GM18517 (cell line): ENCODE measurements around the gene POU6F2.

ENCODE experiments used
- ATAC-seq: cut with Tn5 transposase; IDR thresholded peaks from one replicate; pipeline ENCODE4 v1.9.1; 2021; ENCODE audit warnings: mild to moderate bottlenecking, moderate library complexity; ENCODE audit not compliant: unreplicated experiment

The POU6F2 gene

DNA sequence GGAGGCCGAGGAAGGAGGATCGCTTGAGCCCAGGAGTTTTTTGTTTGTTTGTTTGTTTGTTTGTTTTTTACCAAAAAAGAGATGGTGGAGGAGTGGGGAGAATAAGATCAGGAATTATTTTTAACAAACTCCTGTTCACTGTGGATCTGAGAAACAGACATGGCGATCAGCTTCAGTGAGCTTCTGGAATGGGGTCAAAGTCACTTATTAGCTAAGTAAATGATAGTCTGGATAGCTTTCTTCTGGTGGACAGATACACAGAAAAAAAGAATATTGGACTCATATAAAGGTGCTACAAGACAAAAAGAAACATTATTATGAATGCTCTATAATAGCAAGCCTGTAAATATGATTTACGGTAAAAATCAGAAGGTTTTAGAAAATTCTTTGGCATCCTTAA, 85.1 kb downstream of the POU6F2 start:
- ATAC-seq: no peak

DNA sequence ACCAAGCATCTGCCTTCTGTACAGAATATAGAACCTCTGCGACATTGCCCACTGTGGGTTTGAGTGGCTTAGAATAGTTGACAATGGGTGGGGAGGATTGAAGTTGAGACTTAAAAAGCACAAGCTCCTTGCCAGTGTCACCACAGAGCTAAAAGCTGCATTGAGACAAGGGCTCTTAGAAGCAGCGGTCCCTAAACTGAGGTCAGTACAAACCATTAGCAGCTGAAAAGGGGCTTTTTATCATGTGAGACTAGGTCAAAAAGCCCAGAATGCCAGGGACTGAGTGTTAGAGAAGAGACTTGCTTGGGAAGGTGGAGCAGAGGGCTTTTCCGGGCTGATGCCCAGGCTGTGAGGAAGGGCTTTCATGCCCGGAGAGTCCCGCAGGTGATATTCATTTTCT, 91.3 kb downstream of the POU6F2 start:
- ATAC-seq: no peak

- ATAC-seq: no peak
Observed at GRCh38 chr7:39069896-39070881, 92.5 kb downstream of the POU6F2 start.

- no peak for ATAC-seq
Observed at GRCh38 chr7:39071116-39071515, 93.4 kb downstream of the POU6F2 start.

DNA sequence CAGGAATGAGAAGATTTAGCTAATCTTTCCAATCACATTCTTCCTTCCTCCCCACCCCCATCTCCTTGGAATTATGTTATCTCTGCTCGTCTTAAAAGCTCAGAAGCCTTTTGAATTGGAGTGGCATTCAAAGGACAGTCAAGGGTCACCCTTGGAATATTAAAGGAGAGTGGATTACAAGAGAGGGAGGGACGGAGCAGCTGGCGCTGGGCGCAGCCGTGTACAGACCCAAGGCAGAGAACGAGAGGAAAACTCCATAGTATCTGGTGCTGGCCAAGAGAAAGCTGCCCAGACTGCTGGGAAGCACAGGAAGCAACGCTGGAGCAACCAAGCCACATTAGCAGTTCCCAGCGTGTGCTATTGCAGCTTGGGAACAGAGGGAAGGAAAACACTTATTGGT, 95.7 kb downstream of the POU6F2 start:
- no peak for ATAC-seq

DNA sequence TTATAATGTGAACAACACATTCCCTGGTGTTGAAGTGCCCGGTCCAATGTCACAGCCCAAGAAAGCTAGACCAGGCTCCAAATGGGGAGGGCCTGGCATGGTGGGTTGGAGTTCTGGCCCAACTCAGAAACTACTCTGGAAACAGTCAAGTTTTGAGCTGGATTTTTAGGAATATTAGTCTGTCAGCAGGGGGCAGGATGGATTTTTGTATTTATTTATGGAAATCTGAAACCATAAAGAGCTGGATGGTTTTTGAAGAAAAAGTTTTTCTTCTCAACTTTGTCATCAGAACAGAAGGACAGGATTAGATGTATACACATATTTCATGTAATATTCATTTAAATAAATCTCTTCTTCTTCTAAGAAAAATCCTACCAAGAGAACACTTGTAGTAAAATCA, 97.5 kb downstream of the POU6F2 start:
- no peak for ATAC-seq

- ATAC-seq: no peak
Observed at GRCh38 chr7:39083781-39084180, 106.1 kb downstream of the POU6F2 start.

GRCh38 chr7:39084349-39084748, 106.6 kb downstream of the POU6F2 start:
- no peak for ATAC-seq

- no peak for ATAC-seq
Observed at GRCh38 chr7:39085189-39085588, 107.5 kb downstream of the POU6F2 start.

- ATAC-seq: no peak
Observed at GRCh38 chr7:39085590-39086049, 107.9 kb downstream of the POU6F2 start.

DNA sequence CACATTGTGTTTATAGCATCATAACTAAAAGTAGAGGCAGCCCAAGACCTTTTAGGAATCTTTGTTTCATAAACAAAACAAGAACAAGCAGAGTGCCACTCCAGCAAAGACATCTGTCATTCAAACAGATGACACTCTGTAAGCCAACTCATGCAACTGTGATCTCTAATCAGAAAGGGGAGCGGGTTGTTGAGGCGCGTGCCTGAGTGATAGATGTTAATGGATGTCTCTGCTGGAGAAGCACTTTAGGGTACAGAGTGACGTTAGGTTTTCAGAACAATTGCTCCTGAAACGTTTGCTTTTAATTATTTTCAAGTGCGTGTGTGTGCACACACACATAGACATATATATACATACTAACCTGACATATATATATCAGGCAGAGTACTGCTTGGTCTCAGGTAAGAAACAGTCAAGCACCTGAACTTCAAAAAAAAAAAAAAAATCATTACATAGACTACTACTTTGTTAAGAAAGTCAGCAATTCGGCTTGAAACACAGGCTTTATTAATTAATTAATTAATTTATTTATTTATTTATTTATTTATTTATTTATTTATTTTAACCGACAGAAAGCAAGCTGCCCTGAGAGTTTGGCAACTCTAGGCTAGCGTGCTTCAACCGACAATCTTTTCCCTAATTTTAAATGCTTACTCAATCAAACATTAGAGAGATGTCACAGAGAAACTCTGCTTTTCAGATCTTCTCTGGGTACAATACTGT, 109.1 kb downstream of the POU6F2 start:
- no peak for ATAC-seq

DNA sequence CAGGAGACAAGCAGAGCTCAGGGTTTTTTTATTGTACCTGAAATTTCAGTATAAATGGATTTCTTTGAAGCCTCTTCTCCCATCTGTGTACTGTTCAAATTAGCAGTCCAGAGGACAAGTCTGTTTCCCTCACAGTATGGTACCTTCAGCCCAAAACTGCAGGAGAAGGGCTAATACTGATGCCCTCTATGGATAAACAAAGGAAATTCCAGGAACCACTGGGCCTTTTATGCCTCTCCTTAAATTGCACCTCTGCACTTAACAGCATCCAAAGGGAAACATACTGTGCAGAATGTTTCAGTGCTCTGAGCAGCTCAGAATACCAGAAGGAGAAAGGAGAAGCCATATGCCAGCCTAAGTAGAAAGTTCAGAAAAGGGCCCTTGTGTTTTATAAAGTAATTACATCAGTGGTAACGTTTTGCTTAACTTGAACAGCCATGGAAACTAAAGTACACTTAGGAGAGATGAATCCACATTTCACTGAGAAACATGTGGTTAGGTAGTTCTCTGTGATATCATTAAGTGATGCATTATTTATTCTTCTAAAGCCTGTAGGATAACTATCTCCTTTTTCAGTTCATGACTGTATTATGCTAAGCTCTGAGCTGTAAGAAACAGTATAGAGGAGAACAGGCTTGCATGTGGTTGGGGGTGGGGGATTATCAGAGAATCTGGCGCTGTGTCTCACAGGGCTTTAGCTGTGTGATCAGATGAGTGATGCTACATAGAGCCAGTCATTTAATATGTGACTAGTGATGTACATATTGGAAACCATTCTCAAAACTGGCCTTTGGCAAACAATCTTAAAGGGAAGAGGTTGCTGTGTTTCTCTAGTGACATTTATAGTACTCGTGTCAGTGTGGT, 111.3 kb downstream of the POU6F2 start:
- no peak for ATAC-seq

GRCh38 chr7:39091145-39091544, 113.4 kb downstream of the POU6F2 start:
- no peak for ATAC-seq

- no peak for ATAC-seq
Observed at GRCh38 chr7:39091774-39092173, 114.1 kb downstream of the POU6F2 start.

DNA sequence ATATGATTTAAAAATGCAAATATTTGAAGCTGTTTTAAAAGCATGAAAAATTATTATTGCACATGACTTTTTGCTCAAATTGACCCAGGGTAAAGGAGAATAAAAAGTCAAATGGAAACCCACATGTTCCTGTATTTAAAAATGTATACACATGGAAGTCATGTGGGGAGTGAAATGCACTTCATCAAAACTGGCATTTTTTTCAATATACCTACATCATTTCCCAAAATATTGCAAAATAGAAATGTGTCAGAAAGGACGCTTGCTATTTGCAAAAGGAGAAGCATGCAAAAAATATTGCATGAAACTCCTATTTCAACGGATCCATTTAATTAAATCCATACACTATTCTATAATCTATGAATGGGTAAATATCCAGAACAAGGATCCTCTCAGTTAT, 117.0 kb downstream of the POU6F2 start:
- ATAC-seq: no peak

- no peak for ATAC-seq
Observed at GRCh38 chr7:39095875-39096619, 118.3 kb downstream of the POU6F2 start.

DNA sequence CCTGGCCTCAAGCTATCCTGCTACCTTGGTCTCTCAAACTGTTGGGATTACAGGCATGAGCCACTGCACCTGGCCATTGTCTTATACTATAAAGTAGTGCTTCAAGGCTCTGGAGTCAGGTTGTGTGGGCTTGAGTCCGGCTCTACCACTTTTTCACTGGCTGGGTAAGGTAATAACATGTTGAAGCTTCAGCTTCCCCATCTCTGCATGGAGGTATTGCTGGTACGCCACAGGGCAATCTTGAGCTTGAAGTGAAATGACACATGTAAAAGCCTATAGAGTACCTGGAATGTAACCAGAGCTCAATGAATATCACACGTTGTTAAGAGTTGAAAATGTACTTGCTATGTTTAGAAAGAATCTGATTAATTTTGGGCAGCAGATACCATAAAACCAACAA, 120.8 kb downstream of the POU6F2 start:
- no peak for ATAC-seq

- ATAC-seq: no peak
Observed at GRCh38 chr7:39099146-39099545, 121.4 kb downstream of the POU6F2 start.

DNA sequence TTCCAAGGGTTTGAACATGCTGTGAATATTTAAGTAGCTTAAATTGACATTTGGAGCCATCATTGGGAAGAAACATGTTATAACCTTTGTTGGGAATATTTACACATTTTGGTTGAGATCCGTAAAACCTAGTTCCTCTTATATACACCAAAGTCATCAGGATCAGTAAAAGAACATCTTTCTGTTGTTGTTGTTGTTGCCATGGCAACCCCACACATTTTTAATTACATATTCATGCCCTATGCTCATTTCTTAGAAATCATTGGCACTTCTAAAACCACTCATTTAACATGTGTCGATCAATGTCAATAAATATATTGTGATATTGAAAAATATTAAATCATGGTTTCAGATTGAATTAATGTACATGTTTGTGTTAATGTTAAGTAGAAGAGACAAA, 122.6 kb downstream of the POU6F2 start:
- no peak for ATAC-seq

- ATAC-seq: no peak
Observed at GRCh38 chr7:39102234-39102633, 124.5 kb downstream of the POU6F2 start.
